ENCODE data around the gene EXOC6.
"Not testable (repeated sequence)": the region's sequence is repeated elsewhere in the genome, so short reads cannot be mapped to it uniquely, and the experiment has no call there.

The EXOC6 gene

GRCh38 chr10:93083743-93084539, 235.6 kb downstream of the EXOC6 start:
- DNase-seq, result no peak

GRCh38 chr10:93085272-93085859, 237.0 kb downstream of the EXOC6 start:
- DNase-seq, result no peak

- DNase-seq, result no peak
These were observed 238.0 kb downstream of the EXOC6 start for GRCh38 chr10:93086289-93086688.

GRCh38 chr10:93087846-93088245, 239.5 kb downstream of the EXOC6 start:
- DNase-seq, result no peak

GRCh38 chr10:93088466-93088865, 240.1 kb downstream of the EXOC6 start:
- DNase-seq, result no peak

- DNase-seq, result no peak
These were observed 242.3 kb downstream of the EXOC6 start for GRCh38 chr10:93090619-93091018.

- DNase-seq, result no peak
These were observed 243.6 kb downstream of the EXOC6 start for GRCh38 chr10:93091960-93092359.

- no peak for DNase-seq
These were observed 246.9 kb downstream of the EXOC6 start for GRCh38 chr10:93095225-93095624.

- no peak for DNase-seq
These were observed 248.6 kb downstream of the EXOC6 start for GRCh38 chr10:93096901-93097300.

GRCh38 chr10:93097386-93097785, 249.1 kb downstream of the EXOC6 start:
- DNase-seq, result no peak

GRCh38 chr10:93098816-93099215, 250.5 kb downstream of the EXOC6 start:
- DNase-seq, result no peak

GRCh38 chr10:93099670-93100069, 251.3 kb downstream of the EXOC6 start:
- no peak for DNase-seq

GRCh38 chr10:93101148-93101547, 252.8 kb downstream of the EXOC6 start:
- DNase-seq, result not testable (repeated sequence)

GRCh38 chr10:93103953-93104352, 255.6 kb downstream of the EXOC6 start:
- no peak for DNase-seq

- DNase-seq, result no peak
These were observed 258.3 kb downstream of the EXOC6 start for GRCh38 chr10:93106631-93107072.
